NCI-H2081 treated with DMSO at 0.1 percent for 48 hours (cell line): ENCODE measurements around the gene NCAPG2.
"Not testable (repeated sequence)": the region's sequence is repeated elsewhere in the genome, so short reads cannot be mapped to it uniquely, and the experiment has no call there.

ENCODE experiments used
- DNase-seq: peaks from one replicate; lab custom pipeline; 2025; lab: John Stamatoyannopoulos, UW

Gene NCAPG2

DNA sequence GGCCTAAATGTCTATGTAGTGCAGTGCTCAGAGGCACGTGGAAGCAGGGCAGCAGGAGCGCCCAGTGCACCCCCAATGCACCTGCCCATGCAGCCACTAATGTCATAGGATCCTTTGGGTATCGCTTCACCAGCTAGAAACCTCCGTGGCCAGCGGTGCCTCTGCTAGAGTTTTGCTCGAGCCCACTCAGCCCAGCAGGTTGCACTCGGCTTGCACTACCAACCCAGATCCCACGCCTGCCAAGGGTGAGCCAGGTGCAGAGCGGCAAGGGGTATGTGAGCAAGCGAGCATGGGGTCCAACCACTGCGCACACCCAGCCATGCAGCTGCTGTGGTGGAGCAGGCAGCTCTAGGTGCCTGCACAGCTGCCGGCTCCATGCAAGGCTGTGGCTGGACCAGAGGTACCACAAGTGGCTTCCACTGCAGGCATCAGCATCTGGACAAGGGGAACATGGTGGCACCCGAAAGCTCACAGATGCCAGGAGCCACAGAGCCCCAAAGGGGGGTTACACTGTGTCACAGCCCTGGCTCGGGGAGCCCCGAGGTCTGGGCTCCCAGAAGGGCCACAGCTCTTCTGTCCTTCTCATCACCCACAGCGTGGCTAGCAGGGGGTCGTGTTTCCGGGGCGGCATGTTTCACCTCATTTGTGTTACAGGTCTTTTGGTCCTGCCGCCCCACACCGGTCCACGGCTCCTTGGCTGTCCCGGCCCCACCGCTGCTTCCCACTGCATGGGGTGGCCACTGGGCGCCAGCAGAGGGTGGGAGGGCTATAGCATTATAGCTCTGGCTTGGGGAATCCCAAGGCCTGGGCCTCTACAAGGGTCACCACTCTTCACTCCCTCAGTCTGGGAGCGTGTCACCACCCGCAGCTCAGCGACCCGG is 2.3 kb upstream of the NCAPG2 start:
- no peak for DNase-seq

DNA sequence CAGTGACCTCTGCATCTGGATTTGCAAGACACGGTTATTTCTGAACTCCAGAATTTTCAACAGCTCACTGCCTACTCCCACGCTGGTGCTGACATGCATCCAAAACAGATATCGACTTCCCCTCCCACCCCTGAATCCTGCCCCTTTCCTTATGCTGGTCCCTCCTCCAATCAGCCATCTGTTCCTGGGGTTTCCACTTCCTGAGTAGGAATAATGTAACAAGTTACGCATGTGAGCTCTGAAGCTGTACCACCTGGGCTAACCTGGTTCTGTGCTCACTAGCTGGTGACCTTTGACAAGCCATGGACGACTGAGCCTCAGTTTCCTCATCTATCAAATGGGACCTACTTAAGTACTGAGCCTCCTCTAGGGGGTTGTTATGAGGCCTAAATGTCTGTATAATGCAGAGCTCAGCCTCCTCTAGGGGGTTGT is 1.7 kb upstream of the NCAPG2 start:
- DNase-seq = no peak

DNA sequence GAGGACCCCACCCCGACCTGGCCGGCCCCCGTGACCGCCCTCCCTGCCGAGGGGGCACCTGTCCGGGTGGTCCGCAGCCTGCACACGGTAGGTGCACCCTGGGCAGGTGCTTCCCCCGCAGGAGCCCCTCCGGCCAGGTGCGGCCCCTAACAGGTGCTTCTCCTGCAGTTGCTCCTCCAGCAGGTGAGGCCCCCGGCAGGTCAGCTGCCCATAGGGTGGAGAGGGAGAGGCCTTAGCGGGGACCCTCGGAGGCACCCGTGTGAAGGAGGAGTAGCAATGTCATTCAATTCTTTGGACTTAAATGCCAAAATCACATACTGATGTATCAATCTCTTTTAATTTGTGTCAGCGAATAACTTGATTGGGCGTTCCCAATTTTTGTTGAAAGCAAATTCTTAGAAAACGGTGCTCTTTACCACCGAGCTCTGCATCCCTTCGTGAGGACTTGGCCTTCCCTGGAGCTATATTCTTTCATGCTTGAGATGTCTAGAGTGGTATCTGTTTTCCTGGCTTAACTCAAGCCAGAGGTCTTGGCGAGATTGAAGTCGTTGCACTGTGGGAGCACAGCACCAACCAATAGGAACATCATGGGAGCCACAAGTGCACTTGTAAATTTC is 738 bp upstream of the NCAPG2 start:
- no peak for DNase-seq

DNA sequence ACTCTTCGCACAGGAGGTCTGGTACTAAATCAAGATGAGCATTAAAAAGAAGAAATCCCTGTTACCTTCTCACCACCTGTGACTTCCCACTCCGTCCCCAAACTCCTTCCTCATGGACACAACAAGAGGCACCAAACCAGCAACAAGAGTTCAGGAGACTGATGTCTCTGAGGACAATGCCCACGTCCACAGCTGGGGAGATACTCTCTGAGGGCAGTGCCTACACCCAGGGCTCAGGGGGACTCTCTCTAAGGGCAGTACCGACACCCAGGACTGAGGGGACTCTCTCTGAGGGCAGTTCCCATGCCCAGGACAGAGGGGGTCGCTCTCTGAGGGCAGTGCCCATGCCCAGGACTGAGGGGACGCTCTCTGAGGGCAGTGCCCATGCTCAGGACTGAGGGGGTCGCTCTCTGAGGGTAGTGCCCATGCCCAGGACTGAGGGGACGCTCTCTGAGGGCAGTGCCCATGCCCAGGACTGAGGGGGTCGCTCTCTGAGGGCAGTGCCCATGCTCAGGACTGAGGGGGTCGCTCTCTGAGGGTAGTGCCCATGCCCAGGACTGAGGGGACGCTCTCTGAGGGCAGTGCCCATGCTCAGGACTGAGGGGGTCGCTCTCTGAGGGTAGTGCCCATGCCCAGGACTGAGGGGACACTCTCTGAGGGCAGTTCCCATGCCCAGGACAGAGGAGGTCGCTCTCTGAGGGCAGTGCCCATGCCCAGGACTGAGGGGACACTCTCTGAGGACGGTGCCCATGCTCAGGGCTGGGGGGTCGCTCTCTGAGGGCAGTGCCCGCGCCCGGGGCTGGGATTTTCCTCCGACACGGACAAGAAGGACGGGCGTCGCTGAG is 703 bp downstream of the NCAPG2 start:
- not testable (repeated sequence) for DNase-seq

DNA sequence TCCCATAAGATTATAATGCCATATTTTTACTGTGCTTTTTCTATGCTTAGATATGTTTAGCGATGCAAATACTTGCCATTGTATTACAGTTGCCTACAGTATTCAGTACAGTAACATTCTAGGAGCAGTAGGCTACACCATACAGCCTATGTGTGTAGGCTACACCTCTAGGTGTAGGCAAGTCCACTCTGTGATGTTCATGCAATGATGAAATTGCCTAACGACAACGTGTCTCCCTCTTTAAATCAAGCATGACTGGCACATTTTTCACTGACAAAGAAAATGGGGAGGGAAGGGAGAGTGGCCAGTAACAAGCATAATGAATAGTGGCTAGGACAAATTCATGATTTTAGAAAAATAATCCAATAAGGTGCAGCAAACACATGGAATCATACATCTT is 1.7 kb downstream of the NCAPG2 start:
- DNase-seq = no peak

DNA sequence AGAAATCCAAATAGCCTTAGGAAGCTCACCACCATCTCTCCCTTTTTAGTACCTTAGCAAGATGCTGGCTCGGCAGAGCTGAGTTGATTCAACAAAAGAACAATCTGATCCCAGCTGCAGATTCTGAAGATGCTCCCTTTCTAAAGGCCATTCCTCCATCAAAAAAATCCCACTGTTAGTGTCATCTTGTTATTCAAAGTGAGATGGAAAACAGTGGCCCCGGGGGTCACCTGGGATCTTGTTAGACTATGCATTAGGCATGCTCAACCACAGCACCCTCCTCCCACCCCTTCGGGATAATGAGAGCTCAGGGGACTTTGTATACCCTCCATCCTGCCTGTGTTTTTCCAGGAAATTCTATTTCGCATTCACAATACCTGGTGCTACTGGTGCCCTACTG is 2.4 kb downstream of the NCAPG2 start:
- DNase-seq = no peak

DNA sequence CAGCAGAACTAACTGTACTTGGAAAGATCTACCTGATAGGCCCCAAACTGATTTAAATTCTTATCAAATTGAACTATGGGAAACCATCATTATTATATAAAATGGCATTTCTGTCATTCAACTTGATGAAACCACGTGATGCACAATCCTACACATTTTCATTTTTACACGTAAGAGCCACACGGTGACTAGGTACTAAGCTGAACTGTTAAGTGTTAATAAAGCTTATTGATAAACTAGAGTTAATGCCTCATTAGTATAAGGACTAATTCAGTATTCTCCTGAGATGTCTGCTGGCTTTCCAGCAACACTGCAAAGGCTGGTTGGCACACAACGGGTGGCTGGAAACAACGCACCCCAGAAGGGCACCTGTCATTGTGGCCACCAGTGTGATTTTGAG is 4.6 kb downstream of the NCAPG2 start:
- DNase-seq = no peak

DNA sequence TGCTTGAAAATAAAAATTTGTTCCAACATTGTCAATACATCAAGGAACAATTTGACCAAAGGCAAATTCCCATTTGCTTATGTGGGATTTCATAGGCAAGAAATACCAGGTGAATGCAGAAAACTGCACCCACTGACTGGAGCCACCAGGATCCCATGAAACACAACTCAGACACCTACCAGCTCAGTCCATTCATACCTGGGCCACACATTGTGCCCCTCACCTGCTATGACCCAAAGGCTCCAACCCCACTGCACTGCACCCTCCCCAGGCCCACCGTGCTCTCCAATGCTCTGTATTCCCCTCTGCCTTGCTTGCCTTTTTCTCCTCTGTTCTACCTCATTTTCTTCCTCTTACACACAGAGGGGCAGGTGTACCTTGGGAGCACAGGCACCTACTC is 5.3 kb downstream of the NCAPG2 start:
- DNase-seq = no peak

DNA sequence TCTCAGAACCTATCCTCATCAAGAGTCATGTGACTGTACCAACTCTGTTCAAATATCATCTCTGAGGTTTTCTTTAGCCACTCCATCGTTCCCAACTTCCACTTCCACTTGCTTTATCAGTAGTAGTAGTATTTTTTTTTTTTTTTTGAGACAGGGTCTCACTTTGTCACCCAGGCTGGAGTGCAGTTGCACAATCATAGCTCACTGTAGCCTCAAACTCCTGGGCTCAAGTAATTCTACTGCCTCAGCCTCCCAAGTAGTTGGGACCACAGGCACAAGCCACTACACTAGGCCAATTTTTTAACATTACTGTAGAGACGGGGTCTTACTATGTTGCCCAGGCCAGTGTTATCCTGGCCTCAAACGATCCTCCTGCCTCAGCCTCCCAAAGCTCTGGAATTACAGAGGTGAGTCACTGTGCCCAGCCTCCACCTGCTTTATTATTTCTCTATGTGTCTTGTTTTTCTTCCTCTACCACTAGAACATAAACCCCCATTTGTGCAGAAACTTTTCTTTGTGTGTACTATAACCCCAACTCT is 5.9 kb downstream of the NCAPG2 start:
- DNase-seq = no peak

DNA sequence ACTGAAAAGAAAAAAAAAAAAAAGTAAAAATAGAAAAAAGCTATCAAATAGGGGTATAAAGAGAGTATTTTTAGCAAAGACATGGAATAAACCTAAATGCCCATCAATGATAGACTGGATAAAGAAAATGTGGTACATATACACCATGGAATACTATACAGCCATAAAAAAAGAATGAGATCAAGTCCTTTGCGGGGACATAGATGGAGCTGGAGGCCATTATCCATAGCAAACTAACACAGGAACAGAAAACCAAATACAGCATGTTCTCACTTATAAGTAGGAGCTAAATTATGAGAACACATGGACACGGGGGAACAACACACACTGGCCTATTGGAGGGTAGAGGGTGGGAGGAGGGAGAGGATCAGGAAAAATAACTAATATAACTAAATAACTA is 7.0 kb downstream of the NCAPG2 start:
- not testable (repeated sequence) for DNase-seq

DNA sequence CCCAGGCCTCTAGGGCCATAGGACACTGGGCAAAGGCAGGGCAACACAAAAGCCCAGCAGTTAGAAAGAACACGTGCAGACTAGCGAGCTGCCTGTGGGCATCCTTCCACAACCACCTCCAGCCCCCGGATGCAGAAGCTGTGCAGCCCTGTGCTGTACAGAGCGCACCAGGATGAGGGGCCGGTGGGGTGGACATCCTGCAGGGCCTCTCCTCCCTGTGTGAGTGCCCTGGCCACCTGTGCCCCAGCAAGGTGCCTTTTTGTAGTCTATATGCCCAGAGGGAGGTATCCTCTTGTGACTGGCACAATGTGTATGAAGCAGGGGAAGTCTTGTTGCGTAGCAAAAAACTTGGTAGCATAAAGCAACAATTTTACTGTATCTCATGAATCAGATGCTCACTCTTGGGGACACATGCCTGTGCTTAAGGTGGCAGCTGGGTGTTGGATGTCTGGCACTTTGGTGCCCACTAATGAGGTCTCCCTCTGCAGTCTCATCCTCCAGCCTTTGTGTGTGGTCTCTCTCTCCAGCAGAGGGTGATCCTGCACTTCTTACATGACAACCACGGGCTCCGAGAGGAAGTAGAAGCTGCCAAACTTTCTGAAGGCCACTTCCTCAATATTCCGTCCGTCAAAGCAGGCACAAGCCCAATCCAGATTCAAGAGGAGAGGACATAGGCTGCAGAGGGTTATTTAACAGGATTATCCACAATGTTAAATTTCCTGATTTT is 8.7 kb downstream of the NCAPG2 start:
- DNase-seq = no peak

DNA sequence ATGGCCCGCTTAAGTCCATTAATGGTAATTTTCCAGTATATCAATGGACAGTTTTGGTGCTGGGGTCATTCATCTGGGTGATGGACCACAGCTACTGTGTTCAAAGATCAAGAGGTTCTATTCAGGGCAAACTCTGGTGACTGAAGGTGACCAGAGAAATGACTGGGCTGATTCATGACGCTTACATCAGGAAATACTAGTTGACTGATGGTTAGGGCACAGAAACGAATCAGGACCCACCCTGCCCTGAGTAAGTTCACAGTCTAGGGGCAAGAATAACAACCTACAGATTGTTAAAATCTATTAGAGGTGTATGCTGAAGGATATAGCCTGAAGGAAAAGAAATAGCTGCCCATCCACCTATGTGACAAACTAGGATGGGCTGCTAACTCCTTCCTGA is 9.5 kb downstream of the NCAPG2 start:
- no peak for DNase-seq

DNA sequence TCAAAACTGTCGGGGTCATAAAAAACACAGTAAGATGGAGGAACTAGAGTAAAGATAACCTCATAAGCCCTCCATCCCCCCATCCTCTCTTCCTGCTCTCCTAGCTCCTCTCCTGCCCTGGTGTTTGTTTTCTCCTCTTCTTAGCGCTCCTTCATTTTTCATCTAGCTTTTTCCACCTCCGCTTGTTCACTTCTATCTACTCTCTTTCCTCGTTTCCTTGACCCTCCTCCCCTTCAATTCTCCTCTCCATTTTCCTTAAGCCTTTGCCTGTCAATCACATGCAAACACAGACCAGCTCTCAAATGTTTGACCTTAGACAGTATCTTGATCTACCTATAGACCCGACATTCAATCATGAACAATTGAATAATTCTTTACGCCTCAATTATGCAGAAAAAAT is 10.0 kb downstream of the NCAPG2 start:
- no peak for DNase-seq

DNA sequence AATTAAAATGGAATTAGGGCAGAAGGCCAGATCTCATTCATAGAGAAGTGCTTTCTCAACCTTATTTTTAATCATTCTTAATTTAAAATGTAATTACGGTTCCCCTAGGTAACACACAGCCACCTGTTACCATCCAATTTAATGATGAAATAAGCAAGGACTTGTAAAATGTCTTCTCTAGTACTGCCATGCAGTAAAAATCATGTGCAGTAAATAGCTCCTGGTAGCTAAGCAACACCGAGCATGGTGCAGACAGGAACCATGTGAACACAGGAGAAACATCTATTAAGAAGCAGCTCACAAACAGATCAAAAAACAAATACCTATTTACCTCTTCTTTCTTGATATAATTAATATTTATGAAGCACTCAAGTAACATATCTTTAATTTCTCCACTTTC is 15.1 kb downstream of the NCAPG2 start:
- DNase-seq = no peak

DNA sequence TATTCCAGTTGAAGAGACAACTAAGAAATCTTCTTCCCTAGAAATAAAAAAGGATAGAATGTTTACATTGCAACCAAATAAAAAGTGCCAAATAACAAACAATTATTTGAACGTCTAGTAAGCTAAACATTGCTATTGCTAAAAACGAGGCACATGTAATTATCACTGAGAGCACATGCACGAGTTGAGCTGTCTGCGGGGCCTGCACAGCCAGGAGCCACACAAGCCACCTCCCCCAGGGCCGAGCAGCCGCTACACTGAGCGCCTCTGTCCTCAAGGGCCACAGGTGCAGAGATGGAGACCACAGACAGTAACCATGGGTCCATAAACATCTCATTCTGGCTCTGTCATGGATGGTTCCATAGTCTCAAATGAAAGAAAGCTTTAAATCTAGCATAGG is 17.2 kb downstream of the NCAPG2 start:
- no peak for DNase-seq

DNA sequence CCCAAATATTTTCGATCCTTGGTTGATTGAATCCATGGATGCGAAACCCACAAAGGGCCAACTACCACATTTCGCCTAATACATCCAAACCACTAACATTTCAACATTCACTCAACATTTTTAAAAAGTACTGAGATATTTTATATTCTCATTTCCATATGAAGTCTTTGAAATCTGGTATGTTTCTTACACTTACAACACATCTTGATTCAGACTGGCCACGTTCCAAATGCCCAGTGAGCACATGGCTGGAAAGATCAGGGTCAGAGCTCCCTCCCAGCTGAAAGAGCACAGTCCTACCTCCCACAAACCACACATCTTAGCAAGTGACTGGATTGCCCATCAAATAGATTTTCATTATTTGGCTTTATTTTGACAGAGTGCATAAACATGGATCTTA is 18.9 kb downstream of the NCAPG2 start:
- DNase-seq = no peak

DNA sequence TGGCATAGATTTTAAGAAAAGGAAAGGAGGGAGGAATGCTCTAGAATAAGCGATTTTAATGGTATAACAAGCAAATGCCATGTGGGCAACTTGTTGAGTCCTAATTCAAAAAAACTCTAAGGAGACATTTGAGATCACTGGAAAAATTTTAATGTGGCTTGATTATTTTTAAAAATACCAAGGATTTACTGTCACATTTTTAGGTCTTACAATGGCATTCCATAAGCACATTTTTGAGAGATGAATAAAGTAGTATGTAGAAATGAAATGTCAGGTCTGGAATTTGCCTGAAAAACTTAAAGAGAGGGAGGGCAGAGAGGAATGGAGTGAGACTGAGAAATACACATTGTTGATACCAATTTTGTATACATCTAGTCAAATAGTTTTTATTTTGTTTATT is 20.3 kb downstream of the NCAPG2 start:
- DNase-seq = no peak

DNA sequence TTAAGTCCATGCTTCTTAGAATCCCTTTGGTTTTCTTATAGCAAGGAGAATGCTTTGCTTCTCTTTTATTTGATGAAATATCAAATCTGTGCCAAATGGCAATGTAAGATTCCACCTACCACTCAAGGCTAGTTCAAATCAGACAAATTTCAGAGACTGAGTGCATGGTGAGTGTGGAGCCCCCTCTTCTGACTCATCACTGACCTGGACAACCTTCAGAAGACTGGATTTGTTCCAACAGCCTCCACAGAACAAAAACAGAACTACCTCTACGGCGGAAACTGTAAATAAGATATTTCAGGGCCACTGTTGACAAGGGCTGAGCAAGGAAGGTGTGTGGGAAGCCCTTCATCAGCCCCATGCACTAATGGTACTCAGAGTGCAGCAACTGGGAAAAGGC is 21.1 kb downstream of the NCAPG2 start:
- no peak for DNase-seq

DNA sequence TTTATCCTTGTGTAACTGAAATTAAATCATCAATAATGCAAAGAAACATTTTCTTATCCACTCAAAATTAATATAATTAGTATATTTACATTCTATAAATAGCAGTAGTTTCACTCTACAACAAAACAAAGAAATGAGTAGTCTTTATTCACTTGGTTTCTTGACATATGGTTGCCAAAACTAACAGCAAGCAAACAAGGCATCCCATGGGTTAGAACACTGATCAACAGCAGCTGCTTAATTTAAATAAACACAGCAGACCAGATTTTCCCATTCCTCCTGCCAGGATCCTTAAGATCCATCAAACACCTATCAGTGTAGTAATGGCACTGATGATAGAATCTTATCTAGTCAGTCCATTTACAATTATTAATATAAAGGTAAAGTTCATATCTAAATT is 22.1 kb downstream of the NCAPG2 start:
- no peak for DNase-seq

DNA sequence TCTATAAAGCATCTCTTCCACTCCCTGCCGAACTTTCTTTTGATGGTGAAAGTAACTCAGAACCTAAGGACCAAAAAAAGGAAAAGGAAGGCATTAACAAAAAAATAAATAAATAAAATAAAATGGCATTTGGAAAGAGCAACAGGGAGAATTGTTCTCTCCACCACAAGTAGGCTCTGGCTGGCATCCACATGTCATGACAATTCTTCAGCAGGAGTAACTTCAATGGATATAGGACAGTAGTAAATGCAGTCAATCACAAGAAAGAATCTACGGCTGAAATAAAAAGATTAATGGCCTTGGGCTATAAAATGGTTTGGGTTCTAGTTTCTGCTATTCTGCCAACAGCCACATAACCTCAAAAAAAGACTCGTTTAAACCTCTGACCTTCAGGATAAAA is 23.9 kb downstream of the NCAPG2 start:
- no peak for DNase-seq

DNA sequence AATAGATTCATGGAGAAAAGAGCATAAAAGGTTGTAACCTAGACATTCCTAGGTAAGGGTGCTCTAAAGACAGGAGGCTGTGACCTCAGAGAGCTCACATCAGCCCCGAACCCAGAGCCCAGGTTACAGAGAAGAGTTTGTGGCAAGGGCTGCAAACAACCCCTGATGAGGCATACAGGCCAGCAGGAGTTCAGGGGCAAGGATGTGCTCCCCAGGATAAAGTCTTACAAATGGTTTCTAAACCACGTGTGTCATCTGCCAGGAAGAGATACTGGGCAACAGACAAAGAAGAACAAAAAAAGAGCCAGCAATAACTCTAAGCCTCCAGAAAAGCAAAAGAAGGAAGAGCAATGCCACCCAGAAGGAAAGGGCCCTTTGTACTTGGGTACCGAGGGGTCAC is 27.7 kb downstream of the NCAPG2 start:
- DNase-seq = no peak
